NCI-H1105 (cell line): ENCODE results near the gene DLG2.
"Not testable (repeated sequence)": the region's sequence is repeated elsewhere in the genome, so short reads cannot be mapped to it uniquely, and the experiment has no call there.

Experiments used
- DNase-seq: peaks from one replicate; lab custom pipeline; 2025; lab: John Stamatoyannopoulos, UW

DLG2 gene

DNA sequence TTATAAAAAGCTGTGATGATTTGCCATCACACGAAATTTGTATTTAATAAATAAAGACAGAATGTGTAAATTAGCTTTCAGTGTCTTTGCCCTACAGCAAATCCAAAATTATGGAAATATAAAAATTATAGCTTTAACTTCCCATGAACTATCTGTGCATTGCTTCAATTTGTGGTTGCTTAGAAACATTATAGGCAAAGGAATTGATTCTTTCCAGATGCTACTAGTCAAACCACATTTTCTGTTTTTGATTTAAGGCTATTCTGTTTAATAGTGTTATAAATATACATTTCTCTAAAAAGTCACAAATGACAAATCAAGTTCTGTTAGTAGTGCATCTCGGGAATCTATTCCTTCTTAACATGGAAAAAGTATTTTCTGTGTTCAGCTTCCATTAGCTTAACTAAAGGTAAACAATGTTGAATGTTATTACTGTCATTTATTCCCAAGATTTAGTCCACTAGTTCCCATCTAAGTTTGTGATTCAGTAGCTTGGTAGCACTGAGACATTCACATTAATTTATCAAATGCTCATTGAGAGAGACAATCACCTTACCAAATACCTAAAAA, 1254.7 kb downstream of the DLG2 start:
- DNase-seq, result no peak

DNA sequence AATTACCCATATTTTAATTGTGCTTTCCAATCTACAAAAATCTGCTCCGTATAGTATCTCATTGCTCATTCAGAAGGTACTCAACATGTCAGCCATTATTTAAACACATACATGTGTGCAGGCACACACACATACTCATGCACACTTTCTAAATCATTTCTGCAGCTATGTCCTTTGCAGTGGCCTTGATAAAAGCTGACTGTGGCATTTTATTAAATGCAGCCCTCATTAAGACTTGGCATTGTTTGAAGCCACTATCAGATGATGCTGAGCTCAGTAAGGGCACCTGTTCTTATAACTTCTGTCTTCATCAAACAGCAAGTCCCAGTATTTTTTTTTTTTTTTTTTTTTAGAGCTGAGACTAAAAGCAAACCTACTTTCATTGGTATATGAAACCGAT, 1269.1 kb downstream of the DLG2 start:
- no peak for DNase-seq

DNA sequence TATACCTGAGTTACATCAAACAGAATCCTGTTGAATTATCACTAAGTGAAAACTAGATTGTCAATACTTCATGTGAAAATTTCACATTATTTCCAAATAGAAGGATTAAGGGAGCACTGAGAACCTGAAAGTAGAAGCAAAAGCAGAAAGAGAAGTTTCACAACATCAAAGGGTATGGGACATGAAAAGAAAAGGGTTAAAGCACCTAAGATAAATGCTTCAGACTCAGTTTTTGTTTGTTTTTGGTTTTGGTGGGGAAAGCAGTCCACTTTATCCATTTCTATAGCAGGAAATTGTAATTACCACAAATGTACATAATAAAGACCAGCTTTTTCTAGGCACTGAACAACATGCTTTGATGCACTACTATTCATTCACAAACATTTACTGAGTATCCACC, 1271.2 kb downstream of the DLG2 start:
- DNase-seq, result no peak

- DNase-seq, result no peak
These were observed 1281.5 kb downstream of the DLG2 start for GRCh38 chr11:84345597-84345996.

- no peak for DNase-seq
These were observed 1282.1 kb downstream of the DLG2 start for GRCh38 chr11:84345027-84345426.

GRCh38 chr11:84339796-84340195, 1287.3 kb downstream of the DLG2 start:
- DNase-seq, result no peak

DNA sequence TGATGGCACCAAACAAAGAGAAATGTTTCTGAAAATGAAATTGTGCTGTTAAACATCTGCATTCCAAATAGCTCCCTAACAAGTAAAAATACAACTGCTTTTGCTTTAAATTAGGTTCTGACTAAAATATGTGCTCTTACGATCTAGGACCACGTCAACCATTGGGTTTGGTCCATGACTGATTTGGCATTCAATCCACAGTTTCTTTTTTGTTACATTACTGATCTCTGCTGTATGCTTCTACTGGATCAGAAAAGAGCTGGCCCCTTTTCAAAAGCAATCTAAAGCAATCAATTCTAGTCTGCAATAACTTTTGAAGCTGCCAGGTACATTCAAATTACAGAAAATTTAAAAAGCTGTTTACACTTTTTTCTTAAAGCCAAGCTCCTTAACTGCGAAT, 1293.9 kb downstream of the DLG2 start:
- no peak for DNase-seq

DNA sequence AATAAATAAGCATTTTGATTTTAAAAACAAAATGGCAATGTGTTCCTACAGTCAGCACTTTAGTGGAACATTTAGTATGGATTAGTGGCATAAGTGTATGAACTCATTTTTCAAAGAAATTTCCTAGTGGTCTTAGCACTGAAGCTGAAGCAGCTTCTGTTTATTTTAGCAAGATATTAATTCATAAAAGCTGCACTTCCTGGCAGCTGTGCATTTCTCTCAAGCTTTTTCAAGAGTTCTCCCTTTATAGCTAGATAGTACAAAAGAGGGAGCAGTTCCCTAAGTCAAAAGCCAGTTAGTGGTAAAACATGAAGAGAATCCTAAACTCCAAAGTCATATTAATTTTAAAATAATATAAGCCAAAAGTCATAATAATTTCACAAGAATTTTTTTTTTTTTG, 1304.9 kb downstream of the DLG2 start:
- no peak for DNase-seq

DNA sequence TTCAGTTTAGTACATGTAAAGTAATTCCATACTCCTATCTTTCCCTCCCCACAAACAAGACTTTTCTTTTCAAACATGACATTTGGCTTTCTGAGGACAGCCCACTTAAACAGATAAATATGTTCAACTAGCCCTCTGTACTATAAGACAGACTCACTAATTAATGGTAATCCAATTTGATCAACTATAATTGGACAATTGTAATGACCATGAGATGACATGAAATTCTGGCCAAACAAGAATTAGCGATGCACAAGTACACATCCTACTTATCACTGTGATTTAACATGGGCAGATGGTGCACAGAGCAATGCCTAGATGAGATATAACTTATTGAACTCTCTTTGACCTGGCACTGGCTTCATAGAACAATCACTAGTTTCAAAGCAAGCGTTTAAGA, 1307.3 kb downstream of the DLG2 start:
- DNase-seq, result no peak

DNA sequence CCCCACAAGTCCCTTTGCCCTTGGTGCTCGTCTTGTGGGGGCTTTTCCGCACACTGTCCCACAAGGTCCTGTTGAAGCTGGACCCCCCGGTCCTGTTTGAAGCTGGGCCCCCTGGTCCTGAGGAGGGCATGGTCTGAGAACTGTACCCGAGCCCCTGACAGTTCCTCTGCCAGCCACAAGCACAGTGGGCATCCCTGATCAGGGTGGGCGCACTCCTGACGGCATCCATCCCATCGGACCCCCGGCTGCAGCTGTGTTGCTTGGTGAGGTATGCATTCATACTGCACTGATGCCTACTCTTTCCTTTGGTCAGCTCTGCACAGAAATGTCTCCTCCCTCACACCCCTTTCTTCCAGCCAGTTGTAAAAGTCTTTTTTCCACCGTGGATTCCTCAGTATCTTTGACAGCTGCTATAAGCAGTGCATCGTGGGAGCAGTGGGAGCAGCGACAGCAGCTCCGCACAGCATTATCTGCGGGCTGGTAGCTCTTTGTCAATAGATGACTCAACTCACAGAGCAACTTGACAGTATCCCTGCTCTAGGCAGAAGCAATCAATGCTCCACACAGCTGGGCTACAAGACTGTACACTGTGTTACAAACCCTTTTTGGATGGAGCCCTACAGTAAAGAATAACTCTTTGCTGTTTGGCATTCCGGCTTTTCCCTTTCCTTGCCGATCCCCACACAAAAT, 1310.1 kb downstream of the DLG2 start:
- no peak for DNase-seq

DNA sequence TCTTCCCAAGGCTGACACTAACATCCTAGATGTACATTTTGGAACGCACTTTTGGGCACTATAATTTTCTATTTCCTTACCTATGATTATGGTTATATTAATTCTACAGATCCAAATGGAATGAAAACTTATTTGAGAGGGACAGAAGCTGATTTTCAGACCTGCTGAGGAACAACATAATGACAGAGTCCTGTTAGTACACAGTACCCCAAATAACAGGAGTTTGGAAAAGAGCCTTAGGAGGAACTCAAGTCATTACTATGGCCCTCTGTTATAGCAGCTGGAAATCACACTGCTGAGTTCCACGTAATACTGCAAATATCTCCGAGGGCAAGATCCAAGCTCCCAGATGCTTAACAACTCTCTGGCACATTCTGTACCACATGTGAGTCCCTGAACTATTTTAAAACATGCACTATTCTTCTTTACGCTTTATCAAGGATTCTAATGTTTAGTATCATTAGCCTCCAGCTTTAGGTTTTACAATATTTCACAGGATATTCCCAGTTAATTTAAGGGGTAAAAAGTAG, 1313.2 kb downstream of the DLG2 start:
- no peak for DNase-seq

GRCh38 chr11:84310268-84310667, 1316.9 kb downstream of the DLG2 start:
- no peak for DNase-seq

GRCh38 chr11:84308491-84308890, 1318.7 kb downstream of the DLG2 start:
- not testable (repeated sequence) for DNase-seq

GRCh38 chr11:84300092-84300491, 1327.1 kb downstream of the DLG2 start:
- DNase-seq, result no peak

- DNase-seq, result no peak
These were observed 1329.6 kb downstream of the DLG2 start for GRCh38 chr11:84297570-84297969.

GRCh38 chr11:84295815-84296214, 1331.3 kb downstream of the DLG2 start:
- no peak for DNase-seq

GRCh38 chr11:84292955-84293354, 1334.2 kb downstream of the DLG2 start:
- DNase-seq, result no peak

DNA sequence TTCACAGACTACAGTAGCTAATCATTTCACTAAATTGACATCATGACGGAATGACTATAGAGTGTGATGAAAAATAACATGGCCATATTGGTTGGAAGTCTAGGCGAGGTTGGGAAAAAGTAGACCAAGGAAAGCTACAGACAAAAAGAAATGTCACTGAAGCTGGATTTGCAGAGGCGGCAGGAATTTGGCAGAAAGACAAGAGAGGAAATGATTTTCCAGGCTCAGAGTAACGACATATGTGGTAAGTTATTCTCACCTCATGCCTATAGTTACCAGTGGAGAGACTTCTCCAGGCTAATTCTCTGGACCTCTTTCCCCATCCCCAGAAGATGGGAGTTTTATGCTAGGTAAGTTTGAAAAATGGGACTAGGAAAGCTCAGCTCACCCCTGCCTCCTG, 1335.1 kb downstream of the DLG2 start:
- no peak for DNase-seq

DNA sequence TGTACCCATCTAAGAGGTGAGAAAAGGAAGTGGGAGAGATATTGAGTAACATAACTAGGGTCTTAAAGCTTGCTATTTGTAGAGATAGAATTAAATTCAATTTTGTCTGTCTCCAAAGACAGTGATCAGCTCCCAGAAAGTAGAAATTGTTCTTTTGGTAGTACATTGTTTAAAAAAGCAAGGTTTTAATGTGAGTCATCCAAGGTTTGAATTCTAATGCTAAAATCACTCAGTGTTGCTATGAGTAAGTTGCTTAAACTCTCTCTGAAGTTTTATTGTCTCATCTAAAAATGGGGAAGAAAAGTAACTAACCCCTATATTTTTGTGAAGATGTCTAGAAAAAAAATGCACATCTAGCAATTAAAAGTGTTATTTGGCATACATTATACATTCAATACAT, 1336.5 kb downstream of the DLG2 start:
- DNase-seq, result no peak

GRCh38 chr11:84289381-84289906, 1337.7 kb downstream of the DLG2 start:
- no peak for DNase-seq

GRCh38 chr11:84273541-84273940, 1353.6 kb downstream of the DLG2 start:
- DNase-seq, result no peak

DNA sequence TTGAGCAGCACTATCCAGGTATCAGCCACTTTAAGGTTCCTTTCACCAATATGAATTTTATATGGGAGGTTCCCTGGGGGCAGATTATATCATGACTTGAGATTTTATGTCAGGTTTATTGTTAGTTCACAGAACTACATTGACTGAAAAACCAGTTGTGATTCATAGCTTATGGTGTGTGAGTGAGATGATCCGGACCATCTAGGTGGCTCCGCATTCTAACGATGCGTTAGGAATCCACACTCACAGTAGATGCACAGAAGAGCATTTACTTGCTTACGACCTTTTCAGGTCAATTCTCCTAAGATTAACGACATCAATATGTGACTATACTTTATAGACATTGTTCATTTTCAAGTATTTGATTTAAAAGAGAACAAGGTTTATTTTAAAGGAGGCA, 1356.7 kb downstream of the DLG2 start:
- DNase-seq, result no peak

DNA sequence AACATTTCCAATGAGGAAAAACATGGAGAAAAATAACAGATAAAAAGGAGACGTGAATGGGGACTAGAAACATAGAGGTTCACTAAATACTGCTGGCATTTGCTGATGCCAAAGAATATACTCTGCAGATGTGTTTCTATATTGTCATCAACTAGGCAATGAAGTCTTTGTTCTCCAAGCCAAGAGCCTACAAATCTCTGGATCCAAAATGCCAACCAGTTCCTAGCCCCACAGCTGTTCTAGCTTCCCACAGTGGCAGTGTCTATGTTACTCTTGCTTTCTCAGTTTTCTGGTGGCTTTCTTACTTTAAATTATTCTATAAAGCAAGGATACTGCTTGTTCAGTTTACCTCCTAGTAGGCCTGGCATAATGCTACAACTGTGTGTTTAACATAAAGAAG, 1363.1 kb downstream of the DLG2 start:
- no peak for DNase-seq

DNA sequence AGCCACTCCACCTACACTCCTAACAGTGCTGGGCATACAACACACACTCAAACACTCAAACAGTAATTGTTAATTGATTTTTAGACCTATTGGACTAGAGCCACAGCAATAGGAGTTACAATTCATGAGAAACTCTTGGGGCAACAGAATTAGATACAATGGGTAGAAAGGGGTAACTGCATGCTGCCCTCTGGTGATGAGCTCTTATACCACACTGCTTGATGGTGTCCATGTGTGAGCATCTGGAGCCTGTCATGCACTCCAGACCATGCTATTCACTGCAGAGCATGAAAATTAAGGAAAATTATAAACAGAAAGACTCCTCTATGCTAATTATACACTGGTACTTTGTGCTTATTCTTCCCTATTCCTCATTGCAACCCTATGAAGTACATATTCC, 1365.4 kb downstream of the DLG2 start:
- peak; percentile 2 for DNase-seq
